Keratinocyte (primary cell): ENCODE measurements around the gene CMIP.

Source experiments
- CTCF ChIP-seq, 3 experiments: IDR thresholded peaks in 1 of 3; conservative IDR thresholded peaks in 1 of 3; optimal IDR thresholded peaks in 1 of 3; 2 replicates in 2 of 3; 3 replicates in 1 of 3; pipeline versions ENCODE3 to v1.5.1; 2011; ENCODE audit warnings: low read length in 3 of 3, mild to moderate bottlenecking in 3 of 3, moderate library complexity in 2 of 3, control low read depth in 1 of 3, inconsistent platforms in 1 of 3; ENCODE audit not compliant: insufficient read depth in 2 of 3; ENCODE audit errors: extremely low read depth in 1 of 3
- EZH2 ChIP-seq: IDR thresholded peaks from one replicate; pipeline ENCODE4 v1.6.1; 2012; ENCODE audit warnings: inconsistent platforms, mild to moderate bottlenecking, low read length, moderate library complexity

GRCh38 chr16:81413245-81413990 is 31.2 kb upstream of the CMIP start:
- no peak for TF ChIP-seq EZH2
- TF ChIP-seq CTCF (optimal IDR thresholded peaks at IDR 0.05 in 1 of 3, IDR thresholded peaks at IDR 0.05 in 1 of 3, conservative IDR thresholded peaks at IDR 0.05 in 1 of 3; ENCODE audit: extremely low read depth in 1 of 3, insufficient read depth in 2 of 3, low read length in 3 of 3), result no peak
